Measurements from ENCODE around the gene RHOF. TPM values are rescaled to one million over a fixed set of nuclear protein-coding genes. Genes with fewer than 3 reads are reported as not detected.
A peak's percentile ranks its signal among the peaks of the same experiment; 100 is the strongest.

The RHOF gene
- total RNA-seq, 2 experiments from 2014 or later = 108 to 116 TPM

DNA sequence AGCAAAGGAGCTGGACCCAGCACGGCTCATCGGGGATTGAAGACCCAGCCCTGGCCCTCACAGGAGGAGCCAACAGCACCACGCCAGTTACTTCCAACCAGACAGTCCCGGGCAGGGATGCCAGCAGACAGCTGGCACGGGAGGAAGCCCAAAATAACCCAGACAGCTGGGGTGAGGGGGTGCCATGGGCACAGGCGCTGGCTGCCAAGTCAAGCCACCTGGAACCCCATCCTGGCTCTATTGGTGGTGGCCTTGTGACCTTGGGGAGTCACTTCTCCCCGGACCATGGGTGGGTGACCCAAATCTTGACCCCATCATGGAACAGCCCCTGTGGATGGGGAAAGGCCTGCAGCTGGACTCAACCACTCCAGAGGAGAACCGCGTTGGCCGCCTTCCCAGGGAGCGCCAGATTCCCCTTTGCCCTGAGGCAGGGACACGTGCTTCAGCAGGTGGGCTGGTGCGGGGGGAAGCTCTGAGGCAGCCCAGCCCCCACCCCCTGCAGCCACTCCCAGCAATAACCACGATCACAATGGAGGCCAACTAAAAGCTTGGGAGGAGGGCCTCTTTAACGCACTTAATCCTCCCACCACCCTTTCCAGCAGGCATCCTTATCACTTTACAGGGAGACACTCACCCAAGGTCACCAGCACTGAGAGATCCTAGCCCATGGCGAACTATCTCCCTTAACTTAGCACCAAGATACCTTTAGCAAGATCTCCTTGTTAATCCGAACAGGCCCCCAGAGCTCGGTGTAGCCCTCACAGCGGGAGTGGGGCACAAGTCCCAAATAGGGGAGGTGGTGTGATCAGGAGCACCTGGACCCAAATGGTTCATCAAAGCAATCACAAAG, 4.7 kb upstream of the RHOF start:
- intact Hi-C loops (cut with micrococcal nuclease) = no loop called here
- ChIA-PET POLR2A (interaction anchor here (1.3 to 30.9 kb wide), 3 partner anchors 3 to 95 kb away, joined by 3 to 683 read pairs (median 683); partner anchors contain the start of genes RHOF and SETD1B), CTCF (interaction anchor here (0.7 to 15.4 kb wide), 8 partner anchors 9 to 117 kb away, joined by 3 to 698 read pairs (median 8); partner anchors contain the start of genes PSMD9 and SETD1B)
- Mint-ChIP-seq H3K27me3 (no peaks in the 10 kb centered on the region), H3K27ac (peak overlapping the region; percentile 85), H3K4me3 (peak overlapping the region; percentile 81), H3K4me1 (ENCODE audit: low read depth) (peaks cover 37% of the 10 kb centered on the region), H3K36me3 (ENCODE audit: low read depth) (peaks cover 28% of the 10 kb centered on the region), H3K9me3 (no peaks in the 10 kb centered on the region)
- no peak for TF ChIP-seq CTCF (IDR thresholded peaks at IDR 0.05)
- ATAC-seq = no peak
- DNase-seq = no peak

DNA sequence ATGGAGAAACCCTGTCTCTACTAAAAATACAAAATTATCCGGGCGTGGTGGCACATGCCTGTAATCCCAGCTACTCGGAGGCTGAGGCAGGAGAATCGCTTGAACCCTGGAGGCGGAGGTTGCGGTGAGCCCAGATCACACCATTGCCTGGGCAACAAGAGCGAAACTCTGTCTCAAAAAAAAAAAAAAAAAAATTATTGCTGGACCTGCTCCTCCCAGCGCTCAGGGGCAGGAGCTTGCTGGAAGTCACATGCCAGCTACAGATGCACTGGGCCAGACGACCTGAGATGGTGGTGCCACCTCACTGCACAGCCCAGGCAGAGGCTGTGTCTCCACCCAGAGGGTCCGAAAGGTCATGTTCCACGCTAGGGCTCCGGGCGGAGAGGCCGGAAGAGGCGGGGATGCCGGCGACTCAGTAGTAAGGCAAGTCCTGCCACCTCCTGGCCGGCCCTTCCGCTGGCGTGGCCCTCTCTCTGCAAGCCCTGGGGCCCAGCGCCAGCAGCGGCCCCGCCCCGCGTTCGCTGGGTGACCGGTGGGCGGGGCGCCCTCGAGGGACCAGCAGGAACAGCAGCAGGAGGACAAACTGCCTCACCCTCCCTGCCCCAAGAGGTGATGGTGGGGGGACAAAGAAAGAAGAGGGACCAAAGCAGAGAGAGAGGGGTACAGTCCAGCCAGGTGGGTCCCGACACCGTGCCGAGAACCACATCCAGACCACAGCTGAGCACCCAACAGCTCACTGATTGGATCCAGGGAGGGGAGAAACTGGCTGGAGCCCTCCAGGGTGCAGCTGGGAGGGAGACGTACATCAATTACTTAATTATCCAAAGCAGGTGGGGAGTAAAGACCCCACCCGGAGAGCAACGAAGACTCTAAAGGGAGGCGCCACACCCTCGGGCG, 3.6 kb upstream of the RHOF start:
- POLR2A ChIA-PET = interaction anchor here (1.3 to 30.9 kb wide), 5 partner anchors 4 to 97 kb away, joined by 3 to 683 read pairs (median 4); partner anchors contain the start of genes RHOF, SETD1B and TMEM120B
- no peaks in the 10 kb centered on the region for H3K27me3 Mint-ChIP-seq
- peaks cover 37% of the 10 kb centered on the region for H3K4me1 Mint-ChIP-seq (ENCODE audit: low read depth)
- peak overlapping the region; percentile 34 for H3K4me3 Mint-ChIP-seq
- H3K27ac Mint-ChIP-seq = peak overlapping the region; percentile 85
- no peak for TF ChIP-seq CTCF (IDR thresholded peaks at IDR 0.05)
- intact Hi-C loops (cut with micrococcal nuclease) = no loop called here
- ATAC-seq (no peak), DNase-seq (no peak)
- H3K9me3 Mint-ChIP-seq = no peaks in the 10 kb centered on the region
- H3K36me3 Mint-ChIP-seq (ENCODE audit: low read depth) = peaks cover 35% of the 10 kb centered on the region
- CTCF ChIA-PET = interaction anchor here (1.1 to 15.4 kb wide), 10 partner anchors 10 to 266 kb away, joined by 3 to 698 read pairs (median 47); partner anchors contain the start of genes PSMD9 and SETD1B

DNA sequence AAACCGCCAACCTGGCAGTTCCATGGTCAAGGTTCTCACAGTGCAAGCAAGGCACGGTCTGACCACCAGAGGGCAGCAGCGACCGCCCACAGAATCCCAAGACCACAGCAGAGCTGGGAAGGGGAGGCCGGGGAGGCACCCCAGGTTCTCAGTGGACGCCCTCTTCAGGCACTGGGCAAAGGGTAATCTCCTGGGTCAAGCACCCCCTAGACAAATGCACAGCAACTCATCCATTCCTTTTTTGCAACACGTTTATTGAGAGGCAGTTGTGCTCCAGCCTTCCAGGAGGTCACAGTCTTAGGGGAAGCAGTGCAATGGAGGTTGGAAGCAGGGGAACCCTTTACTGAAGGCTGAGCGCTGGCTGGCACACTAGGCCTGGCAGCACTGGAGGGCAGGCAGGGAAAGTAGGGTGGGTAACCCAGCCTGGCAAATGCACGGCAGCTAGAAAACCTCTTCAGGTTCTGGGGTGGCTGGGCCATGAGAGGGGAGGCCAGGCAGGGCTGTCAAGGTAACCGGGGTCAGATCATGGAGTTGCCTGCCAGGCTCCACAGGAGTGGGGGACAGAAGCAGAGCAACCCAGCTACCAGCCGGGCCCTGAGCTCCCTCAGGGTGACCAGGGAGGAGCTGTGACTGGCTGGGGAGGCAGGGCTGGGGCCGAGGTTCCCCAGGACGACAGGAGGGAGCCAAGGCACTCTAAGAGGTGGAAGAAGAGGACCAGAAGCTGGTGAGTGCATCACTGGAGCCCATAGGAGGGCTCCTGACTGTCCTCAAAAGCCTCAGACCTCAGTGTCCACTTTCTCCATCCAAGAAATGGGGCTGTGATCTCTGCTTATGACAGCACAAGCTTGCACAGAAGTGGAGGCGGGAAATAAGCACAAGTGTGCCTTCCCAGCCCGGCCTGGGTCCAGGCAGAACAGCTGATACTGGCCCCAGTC, 1.8 kb upstream of the RHOF start:
- POLR2A ChIA-PET = interaction anchor here (0.7 to 30.9 kb wide), 12 partner anchors 6 to 1795 kb away, joined by 3 to 683 read pairs (median 4); partner anchors contain the start of genes PSMD9, RHOF, SETD1B and TMEM120B
- DNase-seq = peak; percentile 90

More for the DNA sequence above, 1.8 kb upstream of the RHOF start:
- intact Hi-C loops (cut with micrococcal nuclease) = loop anchor here (2.0 kb wide), 2 partner anchors 16 to 94 kb away; partner anchors contain the start of gene PSMD9
- CTCF ChIA-PET = interaction anchor here (0.7 to 15.4 kb wide), 36 partner anchors 12 to 283 kb away, joined by 3 to 698 read pairs (median 9); partner anchors contain the start of genes CFAP251, MLXIP, ORAI1 and PSMD9
- TF ChIP-seq CTCF (IDR thresholded peaks at IDR 0.05) = peak; percentile 86
- H3K9me3 Mint-ChIP-seq = no peaks in the 10 kb centered on the region
- no peaks in the 10 kb centered on the region for H3K27me3 Mint-ChIP-seq
- peaks cover 37% of the 10 kb centered on the region for H3K36me3 Mint-ChIP-seq (ENCODE audit: low read depth)
- H3K4me3 Mint-ChIP-seq = peak overlapping the region; percentile 89
- peak overlapping the region; percentile 91 for H3K27ac Mint-ChIP-seq
- ATAC-seq = no peak
- H3K4me1 Mint-ChIP-seq (ENCODE audit: low read depth) = peaks cover 51% of the 10 kb centered on the region
